ENCODE data around the gene SPOCK1. TPM values are rescaled to one million over a fixed set of nuclear protein-coding genes. Genes with fewer than 3 reads are reported as not detected.

SPOCK1 gene
- total RNA-seq, 1 experiment from 2014 or later: 10.9 TPM

DNA sequence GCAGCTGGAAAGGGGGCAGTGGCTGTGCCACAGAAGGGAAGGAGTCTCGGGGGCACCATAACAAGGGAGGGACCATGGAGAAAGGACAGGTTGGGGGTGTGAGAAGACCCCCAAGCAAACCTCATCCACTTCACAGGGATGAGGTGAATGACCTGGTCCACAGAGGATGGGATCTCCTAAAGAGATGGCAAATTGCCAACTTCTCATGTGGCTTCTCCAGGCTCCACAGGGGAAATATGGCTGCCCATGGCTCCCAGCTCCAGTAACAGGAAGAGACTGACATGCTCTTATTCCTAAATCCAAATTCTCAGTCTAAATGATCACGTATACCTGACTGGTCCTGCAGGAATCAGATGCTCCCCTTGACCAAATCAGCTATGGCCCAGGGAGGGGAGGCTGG, 340.4 kb downstream of the SPOCK1 start:
- H3K9me3 ChIP-seq (ENCODE audit: control insufficient read depth, low read depth, low read length): no peaks in the 10 kb centered on the region
- H2BK5ac ChIP-seq (ENCODE audit: insufficient read length, low read length): no peak overlapping the region
- Mint-ChIP-seq H3K27ac (no peak overlapping the region), H3K36me3 (ENCODE audit: insufficient read depth in 1 of 3, low read depth in 3 of 3) (no peaks in the 10 kb centered on the region; a peak in 1 of 7 replicates), H3K27me3 (ENCODE audit: low read depth) (peaks cover 3% of the 10 kb centered on the region), H3K4me3 (no peak overlapping the region), H3K9me3 (no peaks in the 10 kb centered on the region), H3K4me1 (peaks cover 12% of the 10 kb centered on the region in 2 experiments)
- no peak for DNase-seq
- H3K23me2 ChIP-seq (ENCODE audit: insufficient read length, low read depth, low read length, poor library complexity, severe bottlenecking): no peaks in the 10 kb centered on the region
- no peak overlapping the region for H3K9ac ChIP-seq (ENCODE audit: extremely low read depth, insufficient read length, low read length)
- no peak overlapping the region for H2BK15ac ChIP-seq (ENCODE audit: low read depth, low read length)
- H3K56ac ChIP-seq (ENCODE audit: insufficient read length, low read depth, low read length): no peak overlapping the region
- H4K91ac ChIP-seq (ENCODE audit: insufficient read length, low read depth, low read length): no peak overlapping the region
- H3K4me2 ChIP-seq (ENCODE audit: insufficient read depth, insufficient read length, low read length): no peak overlapping the region
- H3K4ac ChIP-seq (ENCODE audit: low read depth, low read length): no peak overlapping the region
- H2BK20ac ChIP-seq (ENCODE audit: low read depth, low read length, poor library complexity, severe bottlenecking): no peak overlapping the region
- no peak overlapping the region for H3K18ac ChIP-seq (ENCODE audit: insufficient read length, low read depth, low read length)
- H2AK5ac ChIP-seq (ENCODE audit: insufficient read length, low read length): no peak overlapping the region
- H2BK12ac ChIP-seq (ENCODE audit: insufficient read length, low read depth, low read length): no peak overlapping the region
- peaks cover 2% of the 10 kb centered on the region; the same call in 1 of the 2 replicates for H3K4me1 ChIP-seq (ENCODE audit: insufficient read depth, low read length)
- H2AFZ ChIP-seq (ENCODE audit: low read length): no peak overlapping the region
- H4K5ac ChIP-seq (ENCODE audit: insufficient read length, low read depth, low read length): no peak overlapping the region
- no peaks in the 10 kb centered on the region for H3K27me3 ChIP-seq (ENCODE audit: insufficient read depth, low read length)
- no peaks in the 10 kb centered on the region for H4K20me1 ChIP-seq (ENCODE audit: control insufficient read depth, insufficient read depth, insufficient read length)
- WGBS (ENCODE audit: extremely low coverage, insufficient read length, low lambda C conversion rate): no CpG with 5 or more reads among the region's 2 CpGs
- no peaks in the 10 kb centered on the region for H3K79me1 ChIP-seq (ENCODE audit: insufficient read depth, low read depth, low read length, poor library complexity, severe bottlenecking)
- H3K79me2 ChIP-seq (ENCODE audit: insufficient read depth, low read length): no peaks in the 10 kb centered on the region
- no peak overlapping the region for H2BK120ac ChIP-seq (ENCODE audit: low read depth, low read length, poor library complexity, severe bottlenecking)
- no peak for TF ChIP-seq CTCF (conservative IDR thresholded peaks at IDR 0.05)
- H4K8ac ChIP-seq (replicated peaks; ENCODE audit: insufficient read length, low read depth, low read length): no peak overlapping the region
- no peak overlapping the region for H3K14ac ChIP-seq (ENCODE audit: insufficient read depth, low read length)
- H3T11ph ChIP-seq (ENCODE audit: low read length): no peak overlapping the region
- H3K23ac ChIP-seq (ENCODE audit: insufficient read length, low read depth, low read length): no peak overlapping the region
- no peak overlapping the region for H3K27ac ChIP-seq (ENCODE audit: insufficient read length, low read depth, low read length)

All from H9 (cell line).